Dermis blood vessel endothelial cell (primary cell): ENCODE data around the gene STRADB. TPM values are rescaled to one million over a fixed set of nuclear protein-coding genes. Genes with fewer than 3 reads are reported as not detected.
"Not testable (repeated sequence)": the region's sequence is repeated elsewhere in the genome, so short reads cannot be mapped to it uniquely, and the experiment has no call there.

Source experiments
- DNase-seq: peaks from one replicate; pipeline ENCODE4 v3.0.0; 2010
- total RNA-seq: library from RNA; depleted of rRNA; stranded (reverse); fragments of >200 nt; gene quantifications from 2 replicates; pipeline ENCODE4 v1.2.3, GENCODE V29; 2014

The STRADB gene, protein sequence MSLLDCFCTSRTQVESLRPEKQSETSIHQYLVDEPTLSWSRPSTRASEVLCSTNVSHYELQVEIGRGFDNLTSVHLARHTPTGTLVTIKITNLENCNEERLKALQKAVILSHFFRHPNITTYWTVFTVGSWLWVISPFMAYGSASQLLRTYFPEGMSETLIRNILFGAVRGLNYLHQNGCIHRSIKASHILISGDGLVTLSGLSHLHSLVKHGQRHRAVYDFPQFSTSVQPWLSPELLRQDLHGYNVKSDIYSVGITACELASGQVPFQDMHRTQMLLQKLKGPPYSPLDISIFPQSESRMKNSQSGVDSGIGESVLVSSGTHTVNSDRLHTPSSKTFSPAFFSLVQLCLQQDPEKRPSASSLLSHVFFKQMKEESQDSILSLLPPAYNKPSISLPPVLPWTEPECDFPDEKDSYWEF
- 18.2 and 18.6 TPM in 2 replicates for total RNA-seq

DNA sequence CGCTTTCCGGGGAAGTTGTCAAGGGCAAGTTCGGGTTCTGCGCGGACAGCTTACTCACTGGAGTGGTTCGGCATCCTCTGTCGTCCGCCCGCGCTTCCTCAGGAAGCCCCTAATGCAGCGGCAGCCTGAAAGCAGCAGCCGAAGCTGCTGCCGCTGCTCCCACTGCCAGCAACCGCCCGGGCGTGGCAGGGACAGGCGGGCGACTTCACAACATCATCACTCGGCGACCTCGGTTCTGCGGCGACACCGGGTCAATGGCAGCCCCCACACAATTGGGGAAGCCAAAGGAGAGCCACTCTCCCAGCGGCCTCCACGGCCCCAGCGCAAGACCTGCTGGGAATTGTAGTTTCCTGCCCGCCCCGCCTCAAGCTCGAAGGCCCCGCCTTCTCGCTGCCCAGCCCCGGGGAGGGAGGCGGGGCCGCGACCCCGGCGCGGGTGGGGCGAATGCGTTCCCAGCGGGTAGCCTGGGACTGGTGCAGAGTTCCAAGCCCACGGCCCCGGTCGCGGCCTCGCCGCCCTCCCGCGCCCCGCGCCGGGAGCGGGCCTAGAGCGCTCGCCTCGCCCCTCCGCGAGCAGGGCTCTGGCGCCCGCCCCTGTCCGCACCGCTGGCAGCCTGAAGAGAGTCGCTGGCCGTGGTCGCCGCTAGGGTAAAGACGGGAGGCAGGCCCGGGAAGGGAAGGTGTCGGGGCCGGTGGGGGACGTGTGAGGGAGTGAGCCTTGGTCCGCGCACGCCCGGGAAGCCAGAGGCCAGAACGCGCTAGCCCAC, at the start of gene STRADB, which contains the start of gene TRAK2:
Gene STRADB, plus strand, starts transcription at position 449 of the 766 bp plus-strand sequence. CDS start 3,101 bp downstream, outside the sequence.
Gene TRAK2, minus strand, starts transcription at position 167 of the 766 bp plus-strand sequence. CDS start 30,951 bp downstream, outside the sequence.
- peak; percentile 96 for DNase-seq

DNA sequence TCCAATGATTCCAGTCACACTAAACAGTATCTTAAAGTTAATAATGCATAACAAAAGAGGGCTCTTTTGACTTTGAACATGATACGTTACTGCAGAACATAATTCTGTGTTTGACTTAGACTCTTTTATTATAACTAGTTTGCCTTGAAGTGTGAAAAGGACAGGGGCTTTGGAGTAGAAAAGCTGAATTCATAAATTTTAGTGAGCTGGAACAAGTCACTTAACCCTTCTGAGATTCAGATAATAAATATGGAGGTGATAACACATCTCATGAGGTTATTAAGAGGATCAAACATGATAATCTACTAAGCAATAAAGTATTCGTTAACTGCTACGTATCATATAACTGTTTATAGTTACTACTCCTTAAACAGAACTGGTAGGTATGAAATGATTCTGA, 49.7 kb upstream of the STRADB start:
- no peak for DNase-seq

DNA sequence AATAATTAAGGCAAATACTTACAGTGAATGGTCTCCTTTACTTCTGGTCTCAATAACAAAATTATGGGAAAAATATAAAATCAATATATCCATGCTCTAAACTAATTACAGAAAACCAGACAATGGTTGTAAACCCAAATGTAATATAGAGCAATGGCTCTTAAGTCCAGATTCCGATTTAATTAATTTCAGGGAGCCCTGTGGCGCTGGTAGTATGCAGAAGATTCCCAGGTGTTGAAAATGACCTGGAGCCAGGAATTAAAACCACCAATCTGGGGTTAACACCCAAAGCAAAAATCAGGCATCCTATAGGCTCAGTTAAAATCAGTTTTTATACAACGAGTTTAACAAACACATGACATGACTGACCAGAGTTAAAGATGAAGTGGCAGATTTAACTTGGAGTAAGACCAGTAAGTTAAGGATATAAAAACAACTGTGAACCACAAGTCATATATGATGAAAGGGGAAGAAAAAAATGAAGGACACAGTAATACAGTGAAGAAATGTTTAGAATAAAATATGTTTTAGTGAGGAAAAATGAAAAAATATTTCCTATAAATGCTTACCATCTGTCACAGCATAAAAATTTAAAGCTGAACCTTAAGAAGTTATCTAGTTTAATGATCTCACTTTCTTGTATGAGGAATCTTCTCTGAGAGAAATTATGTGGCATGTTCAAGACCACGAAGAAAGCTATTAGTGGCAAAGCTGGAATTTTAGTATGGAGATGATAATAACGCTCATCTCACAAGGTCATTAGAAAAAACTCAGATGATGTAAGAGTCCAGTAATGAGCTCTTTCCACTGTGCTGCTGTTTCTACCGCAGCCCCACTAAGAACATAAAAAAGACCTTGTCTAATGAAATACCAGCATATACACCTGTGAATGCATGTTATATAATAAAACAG, 48.6 kb upstream of the STRADB start:
- DNase-seq = no peak

DNA sequence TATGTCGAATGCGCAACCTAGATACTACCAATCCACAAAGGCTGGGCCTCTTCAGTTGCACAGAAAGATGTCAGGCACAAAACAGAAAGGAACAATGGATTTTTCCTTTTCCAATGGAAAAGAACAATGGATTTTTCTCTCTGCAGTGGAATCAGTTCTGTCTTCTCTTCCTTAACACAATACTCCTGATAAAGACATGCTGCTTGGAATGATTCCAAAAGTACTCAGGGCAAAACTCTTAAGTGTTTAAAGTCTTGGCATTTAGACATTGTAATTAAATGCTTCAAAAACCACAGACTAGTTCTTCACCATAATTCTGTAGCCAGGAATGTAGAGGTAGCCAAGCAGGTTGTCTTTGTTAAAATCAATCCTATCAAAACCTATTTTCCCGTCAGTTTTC, 47.7 kb upstream of the STRADB start:
- peak; percentile 67 for DNase-seq

DNA sequence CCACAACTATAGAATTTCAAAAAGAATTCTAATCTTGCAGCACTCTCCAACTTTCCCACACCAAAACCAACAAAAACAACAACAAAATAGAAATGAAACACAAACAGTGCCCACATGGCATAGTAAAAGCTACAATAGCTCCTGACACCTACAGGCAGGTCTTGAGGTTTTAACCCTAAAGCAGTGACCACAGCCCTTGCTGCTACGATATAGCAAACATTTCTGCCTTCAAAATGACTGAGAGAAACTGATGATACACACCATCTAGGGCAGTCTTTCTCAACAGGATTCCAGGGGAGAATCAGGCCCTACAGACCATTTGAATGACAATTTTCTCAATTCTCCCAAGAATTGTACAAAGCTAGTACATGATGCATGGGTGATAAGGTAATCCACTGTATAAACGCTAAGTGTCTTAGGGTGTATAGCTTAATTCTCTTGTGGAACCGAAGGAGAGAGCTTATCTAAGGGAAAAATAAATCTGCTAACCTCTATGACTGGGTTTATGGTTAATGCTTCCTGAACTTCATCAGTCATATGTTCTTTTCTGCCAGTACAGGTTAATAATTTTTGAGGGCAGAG, 46.8 kb upstream of the STRADB start:
- no peak for DNase-seq

DNA sequence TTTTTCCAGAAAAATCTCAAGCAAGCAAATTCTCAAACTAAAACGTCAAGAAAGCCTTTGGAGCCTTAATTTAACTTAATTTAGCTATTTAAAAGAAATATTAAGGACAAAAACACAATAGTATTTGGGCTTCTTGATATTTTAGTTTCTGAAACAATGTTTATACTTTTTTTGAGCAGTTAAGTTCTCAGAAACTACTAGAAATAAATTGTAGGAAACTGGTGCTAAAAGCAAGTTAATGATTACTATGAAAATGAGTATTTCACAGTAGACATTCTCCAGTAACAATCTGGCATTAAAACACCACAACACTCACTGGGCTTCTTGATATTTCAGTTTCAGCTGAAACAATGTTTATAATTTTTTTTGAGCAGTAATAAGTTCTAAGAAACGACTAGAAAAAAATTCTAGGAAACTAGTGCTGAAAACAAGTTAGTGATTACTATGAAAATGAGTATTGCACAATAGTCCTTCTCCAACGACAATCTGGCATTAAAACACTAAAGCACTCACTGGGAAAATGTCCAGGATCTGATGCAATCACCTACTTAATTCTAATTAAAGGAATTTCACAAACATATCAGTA, 45.4 kb upstream of the STRADB start:
- DNase-seq = peak; percentile 51

DNA sequence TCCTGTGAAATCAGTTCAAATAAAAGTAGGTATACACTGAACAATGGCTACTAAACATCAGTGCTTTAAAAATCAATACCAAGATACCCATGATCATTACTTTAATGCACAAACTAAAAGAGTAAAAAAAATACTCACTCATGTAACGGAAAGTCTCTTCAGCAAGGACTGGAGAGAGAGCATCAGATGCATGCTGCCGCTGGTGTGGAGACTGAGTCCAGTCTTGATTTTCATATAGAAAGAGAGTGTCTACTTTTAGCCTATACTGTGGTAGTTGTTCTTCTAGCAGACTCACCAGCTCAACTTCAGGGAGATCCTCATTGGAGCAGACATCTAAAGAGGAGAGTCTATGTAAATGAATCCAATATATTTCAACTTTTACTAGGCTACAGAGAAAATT, 44.3 kb upstream of the STRADB start:
- no peak for DNase-seq

DNA sequence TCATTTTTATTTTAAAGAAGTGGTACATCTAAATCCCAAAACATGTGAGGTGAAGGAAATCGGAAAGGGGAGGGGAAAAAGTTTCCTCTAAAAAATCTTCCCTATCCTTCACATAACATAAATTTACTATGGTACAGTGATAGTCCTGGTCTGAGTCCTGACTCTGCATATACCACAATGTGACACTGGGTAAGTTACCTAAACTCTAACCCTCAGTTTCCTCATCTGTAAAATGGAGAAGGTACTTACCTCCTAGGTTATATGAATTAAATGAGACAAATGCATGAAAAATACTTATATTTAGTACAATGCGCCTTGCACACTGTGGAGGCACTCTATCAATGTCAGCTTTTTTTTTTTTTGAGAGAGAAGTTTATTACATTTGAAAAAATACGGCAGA, 42.6 kb upstream of the STRADB start:
- DNase-seq = no peak

DNA sequence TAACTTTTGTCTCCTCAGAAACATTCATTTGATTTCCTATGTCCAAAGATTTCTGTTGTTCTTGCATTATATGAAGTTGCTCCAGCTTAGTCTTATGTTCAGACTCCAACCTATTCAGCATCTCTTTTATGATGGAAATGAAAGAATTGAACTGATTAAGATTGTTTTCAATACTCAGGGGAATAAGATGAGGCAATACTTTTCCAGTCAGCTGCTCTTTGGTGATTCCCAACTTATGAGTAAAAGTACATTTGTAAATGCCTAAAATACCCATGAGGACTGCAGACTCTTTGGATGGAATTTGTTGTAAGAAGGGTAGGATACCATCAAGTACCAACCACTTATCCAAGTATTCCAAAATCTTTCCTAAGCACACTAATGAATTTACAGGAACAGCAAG, 40.1 kb upstream of the STRADB start:
- no peak for DNase-seq

DNA sequence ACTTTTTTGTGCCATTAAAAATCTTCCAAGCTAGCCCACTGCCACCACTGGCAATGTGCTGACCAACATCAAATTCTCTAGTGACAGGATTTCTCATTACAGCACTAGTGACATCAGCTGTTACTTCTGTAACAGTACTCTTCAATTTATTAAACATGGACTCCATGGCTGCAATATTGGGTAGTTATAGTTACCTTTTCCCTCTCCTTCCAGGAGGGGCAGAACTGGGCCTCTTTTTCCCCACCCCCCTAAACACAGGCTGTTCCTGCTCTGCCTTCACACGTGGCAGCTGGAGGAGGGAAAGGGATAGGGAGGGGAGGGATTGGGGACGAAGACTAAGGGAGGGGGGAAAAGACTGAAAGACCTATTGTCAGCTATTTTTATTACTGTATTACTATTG, 38.4 kb upstream of the STRADB start:
- no peak for DNase-seq

DNA sequence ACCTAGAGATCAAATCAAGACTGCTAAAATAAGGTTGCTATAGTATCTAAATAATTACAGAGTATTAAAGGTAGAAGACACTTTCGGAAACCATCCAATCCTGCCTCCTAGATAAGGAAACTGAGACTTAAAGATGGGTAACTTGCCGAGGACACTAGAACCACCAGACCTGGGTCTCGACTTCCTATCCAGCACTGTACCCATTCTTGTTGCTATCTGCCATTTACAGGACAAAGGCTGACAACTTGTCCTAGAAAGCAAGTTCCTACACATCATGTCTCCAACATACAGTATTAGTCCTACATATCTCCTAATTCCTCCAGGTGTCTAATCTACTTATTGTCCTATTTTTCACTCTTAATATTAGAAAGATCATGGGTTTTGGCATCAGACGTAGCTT, 38.0 kb upstream of the STRADB start:
- DNase-seq = no peak

DNA sequence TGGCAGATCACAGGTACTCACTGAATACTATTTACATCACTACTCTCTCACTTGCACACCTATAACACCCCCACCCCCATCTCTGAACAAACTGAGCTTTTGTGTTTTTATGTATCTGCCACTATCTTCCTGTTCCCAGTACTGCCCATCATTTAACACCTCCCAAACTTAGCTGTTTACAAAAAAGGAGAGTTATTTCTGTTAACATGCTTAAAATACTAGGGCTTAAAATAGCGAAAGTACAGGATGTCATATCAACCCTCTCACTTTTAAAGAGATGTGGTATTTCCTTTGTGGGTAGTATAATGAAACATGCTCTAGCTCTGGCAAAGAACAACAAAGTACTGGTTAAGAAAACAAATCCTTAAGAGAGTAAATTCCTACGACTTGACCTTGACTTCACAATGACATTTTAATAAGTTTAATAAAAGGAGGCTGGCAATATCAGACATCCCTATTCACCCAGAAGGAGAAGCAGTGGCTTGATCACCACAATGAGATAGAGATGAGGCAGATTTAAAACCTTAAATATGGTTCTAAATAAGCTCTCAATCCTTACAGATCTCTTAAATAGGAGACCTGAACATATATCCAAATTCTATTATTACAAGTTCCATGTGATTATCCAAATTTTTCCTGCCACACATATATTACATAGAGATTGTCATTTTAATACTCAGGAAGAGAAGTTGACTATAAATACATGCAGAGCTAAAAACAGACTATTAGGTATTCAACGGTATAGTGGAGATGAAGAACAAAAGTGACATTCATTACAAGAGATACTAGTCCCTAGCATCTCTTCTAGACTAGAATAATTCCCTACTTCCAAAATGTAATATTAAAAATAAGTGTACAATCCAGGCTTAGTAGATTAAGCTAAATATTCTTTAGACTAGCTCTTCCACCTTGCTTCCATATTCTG, 37.2 kb upstream of the STRADB start:
- peak; percentile 63 for DNase-seq

DNA sequence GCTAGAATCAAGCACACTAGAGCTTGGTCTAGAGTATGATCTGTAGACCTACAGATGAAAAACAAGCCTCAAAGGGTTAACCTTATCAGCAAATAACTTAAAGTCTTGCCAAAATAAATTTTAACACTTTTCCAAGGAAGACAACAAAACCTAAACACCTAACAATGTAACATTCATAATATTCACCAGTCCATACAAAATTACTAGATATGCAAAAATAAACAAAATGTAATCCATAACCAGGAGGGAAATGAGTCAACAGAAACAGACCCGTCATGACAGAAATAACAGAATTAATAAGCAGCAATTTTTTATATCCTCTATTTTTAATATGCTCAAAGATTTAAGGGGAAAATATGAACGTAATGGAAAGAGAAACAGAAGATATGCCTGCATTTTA, 36.4 kb upstream of the STRADB start:
- DNase-seq = no peak

DNA sequence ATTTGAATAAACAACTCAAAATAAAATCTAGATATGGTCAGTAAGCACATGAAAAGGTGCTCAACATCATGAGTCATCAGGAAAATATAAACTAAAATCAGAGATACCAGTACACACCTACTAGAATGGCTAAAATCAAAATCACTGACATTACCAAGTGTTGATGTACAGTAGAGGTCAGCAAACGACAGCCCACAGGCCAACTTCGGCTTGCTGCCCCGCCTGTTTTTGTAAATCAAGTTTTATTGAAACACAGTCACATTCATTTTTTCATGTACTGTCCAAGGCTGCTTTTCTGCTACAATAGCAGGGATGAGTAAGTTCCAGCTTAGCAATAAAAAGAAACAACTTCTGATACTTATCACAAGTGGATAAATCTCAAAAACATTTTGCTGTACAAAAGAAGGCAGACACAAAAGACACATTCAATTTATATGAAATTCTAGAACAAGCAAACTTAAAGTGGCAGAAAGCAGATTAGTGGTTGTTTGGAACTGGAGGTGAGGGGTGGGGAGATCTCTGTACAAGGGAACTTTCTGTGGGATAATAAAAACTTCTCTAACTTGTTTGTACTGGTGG, 32.4 kb upstream of the STRADB start:
- DNase-seq = peak; percentile 52

DNA sequence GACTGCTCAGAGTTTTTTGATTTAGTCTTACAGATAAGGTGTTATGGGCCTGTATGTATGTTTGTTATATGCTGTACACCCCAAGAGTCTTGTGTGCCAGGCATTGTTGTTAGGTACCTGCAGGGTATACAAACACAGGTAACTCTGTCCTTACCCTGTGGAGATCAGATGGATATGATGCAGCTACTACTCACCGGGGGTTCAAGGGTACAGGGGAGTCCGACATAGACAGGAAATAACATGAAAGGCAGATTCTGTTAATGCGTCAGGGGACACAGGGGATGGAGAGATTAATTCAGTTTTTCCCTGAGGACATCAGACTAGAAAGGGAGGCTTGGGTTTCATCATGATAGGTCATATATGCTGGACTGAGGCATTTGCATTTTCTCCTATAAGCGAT, 31.6 kb upstream of the STRADB start:
- no peak for DNase-seq

DNA sequence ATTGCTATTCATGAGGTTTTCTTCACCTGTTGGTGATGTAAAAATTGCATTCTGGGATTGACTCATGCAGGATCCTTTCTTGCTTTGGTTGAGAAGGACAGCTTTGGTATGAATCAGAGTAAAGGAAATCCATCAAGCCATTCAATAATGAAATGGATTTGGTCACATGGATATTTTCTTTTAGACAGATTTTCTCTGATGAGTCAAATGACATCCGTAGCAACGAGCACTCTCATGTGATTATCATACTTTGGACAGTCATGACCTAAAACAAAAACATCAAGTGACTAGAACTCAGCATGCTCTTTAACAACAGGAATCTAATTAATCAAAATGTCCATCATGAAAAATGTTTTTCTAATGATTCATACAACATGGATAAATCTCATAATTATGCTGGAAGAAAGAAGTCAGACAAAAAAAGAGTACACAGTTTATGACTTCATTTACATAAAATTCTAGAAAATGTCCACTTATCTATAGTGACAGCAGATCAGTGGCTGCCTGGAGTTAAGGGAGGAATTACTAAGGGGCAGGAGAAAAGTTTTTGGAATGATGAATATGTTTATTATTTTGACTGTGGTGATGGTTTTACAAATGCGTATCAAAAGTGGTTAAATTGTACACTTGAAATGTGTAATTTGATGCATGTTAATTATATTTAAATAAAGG, 31.0 kb upstream of the STRADB start:
- DNase-seq = peak; percentile 84

DNA sequence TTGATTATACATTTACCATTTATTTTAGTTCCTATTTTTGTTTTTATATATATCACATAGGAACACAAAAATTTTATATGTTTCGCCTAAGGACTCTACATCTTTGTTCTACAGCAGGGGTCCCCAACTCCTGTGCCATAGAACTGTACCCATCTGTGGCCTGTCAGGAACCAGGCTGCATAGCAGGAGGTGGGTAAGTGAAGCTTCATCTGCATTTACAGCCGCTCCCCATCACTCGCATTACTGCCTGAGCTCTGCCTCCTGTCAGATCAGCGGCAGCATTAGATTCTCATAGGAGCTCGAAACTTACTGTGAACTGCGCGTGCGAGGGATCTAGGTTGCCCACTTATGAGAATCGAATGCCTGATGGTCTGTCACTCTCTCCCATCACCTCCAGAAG, 25.6 kb upstream of the STRADB start:
- DNase-seq = no peak

DNA sequence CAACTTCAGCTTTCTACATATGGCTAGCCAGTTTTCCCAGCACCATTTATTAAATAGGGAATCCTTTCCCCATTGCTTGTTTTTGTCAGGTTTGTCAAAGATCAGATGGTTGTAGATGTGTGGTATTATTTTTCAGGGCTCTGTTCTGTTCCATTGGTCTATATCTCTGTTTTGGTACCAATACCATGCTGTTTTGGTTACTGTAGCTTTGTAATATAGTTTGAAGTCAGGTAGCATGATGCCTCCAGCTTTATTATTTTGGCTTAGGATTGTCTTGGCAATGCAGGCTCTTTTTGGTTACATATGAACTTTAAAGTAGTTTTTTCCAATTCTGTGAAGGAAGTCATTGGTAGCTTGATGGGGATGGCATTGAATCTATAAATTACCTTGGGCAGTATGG, 23.2 kb upstream of the STRADB start:
- not testable (repeated sequence) for DNase-seq

DNA sequence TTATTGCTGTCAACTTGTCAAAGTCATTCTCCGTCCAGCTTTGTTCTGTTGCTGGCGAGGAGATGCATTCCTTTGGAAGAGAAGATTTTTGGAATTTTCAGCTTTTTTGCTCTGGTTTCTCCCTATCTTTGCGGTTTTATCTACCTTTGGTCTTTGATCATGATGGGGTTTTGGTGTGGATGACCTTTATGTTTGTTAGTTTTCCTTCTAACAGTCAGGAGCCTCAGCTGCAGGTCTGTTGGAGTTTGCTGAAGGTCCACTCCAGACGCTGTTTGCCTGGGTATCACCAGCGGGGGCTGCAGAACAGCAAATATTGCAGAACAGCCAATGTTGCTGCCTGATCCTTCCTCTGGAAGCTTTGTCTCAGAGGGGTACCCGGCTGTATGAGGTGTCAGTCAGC, 21.7 kb upstream of the STRADB start:
- not testable (repeated sequence) for DNase-seq

DNA sequence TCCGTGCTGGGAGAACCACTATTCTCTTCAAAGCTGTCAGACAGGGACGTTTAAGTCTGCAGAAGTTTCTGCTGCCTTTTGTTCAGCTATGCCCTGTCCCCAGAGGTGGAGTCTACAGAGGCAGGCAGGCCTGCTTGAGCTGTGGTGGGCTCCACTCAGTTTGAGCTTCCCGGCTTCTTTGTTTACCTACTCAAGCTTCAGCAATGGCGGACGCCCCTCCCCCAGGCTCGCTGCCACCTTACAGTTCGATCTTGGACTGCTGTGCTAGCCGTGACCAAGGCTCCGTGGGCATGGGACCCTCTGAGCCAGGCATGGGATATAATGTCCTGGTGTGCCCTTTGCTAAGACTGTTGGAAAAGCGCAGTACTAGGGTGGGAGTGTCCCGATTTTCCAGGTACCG, 21.2 kb upstream of the STRADB start:
- not testable (repeated sequence) for DNase-seq
